B cell (primary cell): ENCODE data around the gene DOK5. TPM values are rescaled to one million over a fixed set of nuclear protein-coding genes. Genes with fewer than 3 reads are reported as not detected.

Experiments
- ATAC-seq: fragments of 200-7000 bp; cut with Tn5 transposase; one replicate; pipeline ENCODE4 v1.10.0; 2021; ENCODE audit warnings: low read depth, mild to moderate bottlenecking, moderate number of reproducible peaks, moderate library complexity
- CTCF ChIA-PET: fragments of 350-600 bp; sonication (Branson Sonifier 250); formaldehyde crosslinking; loops from one replicate; lab custom pipeline; 2021; ENCODE audit warnings: antibody characterized with exemption, inconsistent platforms; lab: Charles Lee
- POLR2A ChIA-PET: fragments of 350-600 bp; sonication (Branson Sonifier 250); formaldehyde crosslinking; loops from one replicate; lab custom pipeline; 2021; ENCODE audit warnings: antibody characterized with exemption; lab: Charles Lee
- DNase-seq: peaks from one replicate; pipeline ENCODE4 v3.0.0; 2013
- H2AFZ ChIP-seq: 2 replicates; pipeline ENCODE4 v1.6.1; 2012; ENCODE audit warnings: mild to moderate bottlenecking, low read depth, low read length; ENCODE audit not compliant: insufficient read depth, poor library complexity, severe bottlenecking
- H3K27ac ChIP-seq, 2 donors: 1 replicate in 1 of 2; 2 replicates in 1 of 2; pipeline ENCODE4 v1.5.1; 2012 to 2013; ENCODE audit warnings: low read length in 2 of 2, mild to moderate bottlenecking in 2 of 2, moderate library complexity in 1 of 2
- H3K27me3 ChIP-seq, 4 experiments: fragments of 200-600 bp in 1 of 4; sonication (generic) in 1 of 4; replicated peaks in 1 of 4; 1 replicate in 2 of 4; 2 replicates in 2 of 4; pipeline versions ENCODE4 v1.6.1 to v1.7.0; 2013 to 2016; ENCODE audit warnings: low read length in 3 of 4, mild to moderate bottlenecking in 2 of 4, mixed read lengths in 1 of 4, moderate library complexity in 1 of 4; ENCODE audit not compliant: insufficient read depth in 4 of 4, control insufficient read depth in 3 of 4; ENCODE audit errors: control extremely low read depth in 1 of 4
- H3K36me3 ChIP-seq, 2 experiments: replicated peaks in 1 of 2; 1 replicate in 1 of 2; 2 replicates in 1 of 2; pipeline versions ENCODE4 v1.6.1 to v1.7.1; 2013; ENCODE audit warnings: low read length in 1 of 2; ENCODE audit not compliant: insufficient read depth in 2 of 2, control insufficient read depth in 1 of 2; ENCODE audit errors: control extremely low read depth in 1 of 2, extremely low read depth in 1 of 2
- H3K4me1 ChIP-seq, 2 donors: fragments of 200-600 bp in 1 of 2; sonication (generic) in 1 of 2; 1 replicate in 1 of 2; 2 replicates in 1 of 2; pipeline versions ENCODE4 v1.5.1 to v1.6.1; 2013 to 2017; ENCODE audit warnings: low read length in 2 of 2; ENCODE audit not compliant: control insufficient read depth in 2 of 2, insufficient read depth in 2 of 2
- H3K4me2 ChIP-seq: replicated peaks from 2 replicates; pipeline ENCODE3; 2012; ENCODE audit warnings: mild to moderate bottlenecking, low read depth, low read length; ENCODE audit not compliant: poor library complexity, severe bottlenecking
- H3K4me3 ChIP-seq, 5 experiments: fragments of 200-600 bp in 1 of 5; sonication (generic) in 1 of 5; 1 replicate in 3 of 5; 2 replicates in 2 of 5; pipeline versions ENCODE4 v1.5.1 to v1.7.0; 2011 to 2016; ENCODE audit warnings: low read length in 4 of 5, mild to moderate bottlenecking in 4 of 5, low read depth in 2 of 5, control low read depth in 1 of 5, moderate library complexity in 1 of 5; ENCODE audit not compliant: insufficient read depth in 1 of 5; ENCODE audit errors: control extremely low read depth in 1 of 5, extremely low read depth in 1 of 5
- H3K79me2 ChIP-seq: fragments of 200-600 bp; sonication (generic); one replicate; pipeline ENCODE4 v1.6.0; 2016; ENCODE audit warnings: low read length; ENCODE audit not compliant: control insufficient read depth, insufficient read depth
- H3K9ac ChIP-seq: fragments of 200-600 bp; sonication (generic); 2 replicates; pipeline ENCODE4 v1.6.1; 2017; ENCODE audit warnings: mild to moderate bottlenecking, low read length, moderate library complexity
- H3K9me3 ChIP-seq, 3 donors: one replicate each; pipeline versions ENCODE4 v1.6.1 to v1.7.1; 2013; ENCODE audit warnings: low read length in 2 of 3; ENCODE audit not compliant: control insufficient read depth in 2 of 3, insufficient read depth in 1 of 3; ENCODE audit errors: control extremely low read depth in 1 of 3
- H4K20me1 ChIP-seq: 2 replicates; pipeline ENCODE4 v1.6.0; 2012; ENCODE audit warnings: mild to moderate bottlenecking, low read length; ENCODE audit not compliant: insufficient read depth, control insufficient read depth, poor library complexity, severe bottlenecking
- H3K27ac Mint-ChIP-seq: one replicate; pipeline ENCODE4 v1.8.0; 2021; ENCODE audit warnings: mixed read lengths
- H3K27me3 Mint-ChIP-seq: one replicate; pipeline ENCODE4 v1.8.0; 2021; ENCODE audit warnings: mixed read lengths
- H3K4me1 Mint-ChIP-seq: one replicate; pipeline ENCODE4 v1.8.0; 2021; ENCODE audit warnings: mixed read lengths
- H3K4me3 Mint-ChIP-seq: one replicate; pipeline ENCODE4 v1.8.0; 2021; ENCODE audit warnings: mixed read lengths
- H3K9me3 Mint-ChIP-seq: one replicate; pipeline ENCODE4 v1.8.0; 2022; ENCODE audit warnings: mixed read lengths; ENCODE audit not compliant: insufficient read depth
- EZH2 ChIP-seq: IDR thresholded peaks from 2 replicates; pipeline ENCODE4 v1.6.1; 2012; ENCODE audit warnings: borderline replicate concordance, low read depth, mild to moderate bottlenecking, moderate library complexity, low read length; ENCODE audit not compliant: insufficient read depth, poor library complexity, severe bottlenecking
- WGBS: methylation state at CpG from one replicate; pipeline ENCODE4 v1.1.5; 2013; ENCODE audit warnings: missing lambda C conversion rate; ENCODE audit not compliant: insufficient coverage; 5-methylcytosine and 5-hydroxymethylcytosine counted together
- intact Hi-C: fragments of 100-400 bp; cut with micrococcal nuclease; formaldehyde crosslinking; loops from one replicate; pipeline ENCODE4 v1.10.0; 2022
- polyA plus RNA-seq: library from polyadenylated mRNA; depleted of rRNA; stranded (reverse); fragments of >200 nt; gene quantifications from 2 replicates; pipeline ENCODE4 v1.2.3, GENCODE V29; 2012
- total RNA-seq, 2 donors: library from RNA; stranded (reverse); fragments of 120-200 nt in 1 of 2; gene quantifications; 1 replicate in 1 of 2; 2 replicates in 1 of 2; pipeline versions ENCODE4 v1.2.3 to v1.2.4, GENCODE V29; 2013 to 2022
- TF ChIP-seq, protein P1 (sequence below): fragments of 200-600 bp; IDR thresholded peaks from one replicate; pipeline ENCODE4 v1.8.0; 2022; ENCODE audit warnings: antibody characterized with exemption, mild to moderate bottlenecking

Gene DOK5
- total and polyA plus RNA-seq, 2 donors (not counting 1 experiment from before 2014, with no cell fraction given): not detected

- H3K4me1 Mint-ChIP-seq: no peaks in the 10 kb centered on the region
These were observed 149.5 kb downstream of the DOK5 start for GRCh38 chr20:54624706-54625390.

DNA sequence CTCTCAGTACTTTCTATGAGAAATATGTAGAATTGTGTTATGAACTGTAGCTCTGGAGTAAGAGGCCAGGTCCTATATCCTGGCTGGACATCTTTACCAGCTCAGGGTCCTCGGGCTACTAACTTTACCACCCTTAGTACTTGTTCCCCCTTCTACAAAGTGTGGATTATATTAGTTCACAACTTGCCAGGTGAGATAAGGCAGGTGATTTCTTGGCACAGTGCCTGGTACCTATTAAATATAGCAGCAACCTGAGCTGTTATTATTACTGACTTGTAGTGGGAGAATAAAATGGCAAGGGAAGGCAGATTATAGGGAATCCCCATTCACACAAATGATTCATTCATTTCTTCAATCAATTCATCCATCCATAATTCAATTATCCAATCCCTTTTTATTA is 150.1 kb downstream of the DOK5 start:
- intact Hi-C loops: no loop called here
- no peaks in the 10 kb centered on the region for H3K4me1 ChIP-seq
- H3K27me3 ChIP-seq: peaks cover 0 to 4% (median 0%) of the 10 kb centered on the region in 4 experiments
- no peak overlapping the region for H3K9ac ChIP-seq
- H3K27me3 Mint-ChIP-seq: peaks cover 30% of the 10 kb centered on the region
- no peaks in the 10 kb centered on the region for H4K20me1 ChIP-seq
- H3K4me1 Mint-ChIP-seq: no peaks in the 10 kb centered on the region
- ChIA-PET CTCF (no interaction called here), POLR2A (no interaction called here)
- no peak for ATAC-seq
- no peak for TF ChIP-seq EZH2
- TF ChIP-seq, protein P1, sequence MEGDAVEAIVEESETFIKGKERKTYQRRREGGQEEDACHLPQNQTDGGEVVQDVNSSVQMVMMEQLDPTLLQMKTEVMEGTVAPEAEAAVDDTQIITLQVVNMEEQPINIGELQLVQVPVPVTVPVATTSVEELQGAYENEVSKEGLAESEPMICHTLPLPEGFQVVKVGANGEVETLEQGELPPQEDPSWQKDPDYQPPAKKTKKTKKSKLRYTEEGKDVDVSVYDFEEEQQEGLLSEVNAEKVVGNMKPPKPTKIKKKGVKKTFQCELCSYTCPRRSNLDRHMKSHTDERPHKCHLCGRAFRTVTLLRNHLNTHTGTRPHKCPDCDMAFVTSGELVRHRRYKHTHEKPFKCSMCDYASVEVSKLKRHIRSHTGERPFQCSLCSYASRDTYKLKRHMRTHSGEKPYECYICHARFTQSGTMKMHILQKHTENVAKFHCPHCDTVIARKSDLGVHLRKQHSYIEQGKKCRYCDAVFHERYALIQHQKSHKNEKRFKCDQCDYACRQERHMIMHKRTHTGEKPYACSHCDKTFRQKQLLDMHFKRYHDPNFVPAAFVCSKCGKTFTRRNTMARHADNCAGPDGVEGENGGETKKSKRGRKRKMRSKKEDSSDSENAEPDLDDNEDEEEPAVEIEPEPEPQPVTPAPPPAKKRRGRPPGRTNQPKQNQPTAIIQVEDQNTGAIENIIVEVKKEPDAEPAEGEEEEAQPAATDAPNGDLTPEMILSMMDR: no peak
- H3K9me3 Mint-ChIP-seq: no peaks in the 10 kb centered on the region
- H2AFZ ChIP-seq: no peak overlapping the region
- H3K79me2 ChIP-seq: no peaks in the 10 kb centered on the region
- no peak overlapping the region for H3K27ac ChIP-seq
- H3K9me3 ChIP-seq: no peaks in the 10 kb centered on the region
- no peak for DNase-seq
- no CpG with 5 or more reads among the region's 1 CpG for WGBS
- H3K27ac Mint-ChIP-seq: no peak overlapping the region
- H3K4me2 ChIP-seq: no peak overlapping the region
- no peak overlapping the region for H3K4me3 Mint-ChIP-seq
- H3K36me3 ChIP-seq: no peaks in the 10 kb centered on the region
- H3K4me3 ChIP-seq: no peak overlapping the region

More at GRCh38 chr20:54624706-54625390, 149.5 kb downstream of the DOK5 start:
- H3K9me3 Mint-ChIP-seq: no peaks in the 10 kb centered on the region
- ChIA-PET POLR2A (no interaction called here), CTCF (interaction anchor here (0.5 to 0.9 kb wide), 2 partner anchors 23 to 56 kb away, joined by 3 to 6 read pairs; no protein-coding TSS in a partner anchor)
- no peaks in the 10 kb centered on the region for H4K20me1 ChIP-seq
- H3K27ac Mint-ChIP-seq: no peak overlapping the region
- H3K9me3 ChIP-seq: no peaks in the 10 kb centered on the region
- H3K9ac ChIP-seq: no peak overlapping the region
- WGBS: 78% methylated on average over 5 of the region's 7 CpGs
- H3K4me3 ChIP-seq: no peak overlapping the region
- no peak overlapping the region for H3K4me3 Mint-ChIP-seq
- H3K79me2 ChIP-seq: no peaks in the 10 kb centered on the region
- intact Hi-C loops: no loop called here
- no peak overlapping the region for H3K4me2 ChIP-seq
- H3K27me3 Mint-ChIP-seq: peaks cover 26% of the 10 kb centered on the region
- peaks cover 0 to 4% (median 0%) of the 10 kb centered on the region in 4 experiments for H3K27me3 ChIP-seq
- no peak overlapping the region for H2AFZ ChIP-seq
- no peak for TF ChIP-seq EZH2
- TF ChIP-seq, protein P1: no peak
- ATAC-seq: no peak
- no peak overlapping the region for H3K27ac ChIP-seq
- DNase-seq: no peak
- H3K36me3 ChIP-seq: no peaks in the 10 kb centered on the region
- no peaks in the 10 kb centered on the region for H3K4me1 ChIP-seq
